M059J (cell line): ENCODE results near the gene NDFIP2. TPM values are rescaled to one million over a fixed set of nuclear protein-coding genes. Genes with fewer than 3 reads are reported as not detected.

Experiments used
- DNase-seq: peaks from one replicate; pipeline ENCODE4 v3.0.0-alpha.2; 2012; ENCODE audit warnings: low read depth
- total RNA-seq: library from RNA; depleted of rRNA; stranded (reverse); fragments of >200 nt; shearing (Covaris generic); gene quantifications from 2 replicates; pipeline ENCODE4 v1.2.3, GENCODE V29; 2014; rRNA removed

Gene NDFIP2, protein sequence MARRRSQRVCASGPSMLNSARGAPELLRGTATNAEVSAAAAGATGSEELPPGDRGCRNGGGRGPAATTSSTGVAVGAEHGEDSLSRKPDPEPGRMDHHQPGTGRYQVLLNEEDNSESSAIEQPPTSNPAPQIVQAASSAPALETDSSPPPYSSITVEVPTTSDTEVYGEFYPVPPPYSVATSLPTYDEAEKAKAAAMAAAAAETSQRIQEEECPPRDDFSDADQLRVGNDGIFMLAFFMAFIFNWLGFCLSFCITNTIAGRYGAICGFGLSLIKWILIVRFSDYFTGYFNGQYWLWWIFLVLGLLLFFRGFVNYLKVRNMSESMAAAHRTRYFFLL
- 21.7 and 36.8 TPM in 2 replicates for total RNA-seq

DNA sequence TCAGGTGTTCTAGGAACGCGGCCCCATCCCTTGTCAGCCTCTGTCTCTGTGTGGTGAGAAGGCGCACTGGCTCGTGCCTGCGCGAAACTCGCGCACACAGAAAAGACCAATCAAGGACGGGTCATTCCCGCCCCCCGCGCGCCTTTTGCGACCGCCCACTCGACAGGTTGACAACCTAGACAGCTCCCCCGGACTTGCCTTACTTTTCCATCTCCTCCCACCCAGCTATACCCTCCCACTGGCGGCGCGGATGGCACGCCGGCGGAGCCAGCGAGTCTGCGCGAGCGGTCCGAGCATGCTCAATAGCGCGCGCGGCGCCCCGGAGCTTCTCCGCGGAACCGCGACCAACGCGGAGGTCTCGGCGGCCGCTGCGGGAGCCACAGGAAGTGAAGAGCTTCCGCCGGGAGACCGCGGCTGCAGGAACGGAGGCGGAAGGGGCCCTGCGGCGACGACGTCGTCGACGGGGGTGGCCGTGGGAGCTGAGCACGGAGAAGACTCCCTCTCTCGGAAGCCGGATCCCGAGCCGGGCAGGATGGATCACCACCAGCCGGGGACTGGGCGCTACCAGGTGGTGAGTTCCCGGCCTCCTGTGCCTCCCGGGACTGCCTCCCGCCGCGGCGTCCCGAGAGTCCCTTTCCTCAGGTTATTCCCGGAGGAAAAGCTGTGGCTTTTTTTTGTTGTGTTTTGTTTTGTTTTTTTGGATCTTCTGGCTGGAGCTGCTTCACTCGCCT lies at the start of gene NDFIP2:
Gene NDFIP2, plus strand, starts transcription at position 202 of the 731 bp plus-strand sequence. Its CDS starts 49 bp downstream, at position 251.
- peak; percentile 80 for DNase-seq

DNA sequence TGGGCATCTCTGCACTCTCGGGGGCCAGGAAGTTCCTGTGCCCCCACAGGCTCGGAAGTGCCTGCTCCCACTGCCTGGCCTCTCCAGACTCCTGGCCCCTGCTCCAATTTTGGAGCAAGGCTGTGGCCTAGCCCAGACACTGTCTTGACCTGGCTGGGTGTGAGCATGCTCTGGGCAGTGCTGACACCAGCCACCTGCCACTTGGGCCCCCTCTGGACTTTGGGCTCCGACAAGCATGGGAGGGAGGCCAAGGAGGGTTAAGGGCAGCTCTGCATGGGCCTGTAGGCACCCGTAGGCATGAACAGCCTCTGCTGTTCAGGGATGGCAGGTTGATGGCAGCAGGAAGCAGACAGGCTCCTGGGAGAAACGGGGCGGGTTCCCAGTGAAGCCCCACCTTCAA lies 48.9 kb upstream of the NDFIP2 start:
- no peak for DNase-seq

DNA sequence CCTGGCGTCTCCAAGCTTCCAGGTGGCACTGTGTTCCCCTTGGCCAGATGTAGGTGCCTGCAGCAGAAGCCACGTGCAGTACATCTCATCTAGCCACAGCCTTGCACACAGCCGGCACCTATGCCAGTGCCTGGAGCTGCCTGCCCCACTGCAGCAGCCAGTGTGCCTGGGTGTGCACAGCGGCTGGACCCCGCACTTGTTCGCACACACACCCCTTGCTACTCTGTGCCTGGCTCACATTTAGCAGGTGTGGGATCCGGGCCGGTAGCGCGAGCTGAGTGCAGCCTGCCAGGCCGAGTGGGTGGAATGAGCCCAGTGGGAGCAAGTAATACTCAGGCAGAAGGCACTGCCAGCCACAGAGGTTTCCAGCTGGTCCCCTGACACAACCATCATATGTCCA lies 48.0 kb upstream of the NDFIP2 start:
- no peak for DNase-seq

DNA sequence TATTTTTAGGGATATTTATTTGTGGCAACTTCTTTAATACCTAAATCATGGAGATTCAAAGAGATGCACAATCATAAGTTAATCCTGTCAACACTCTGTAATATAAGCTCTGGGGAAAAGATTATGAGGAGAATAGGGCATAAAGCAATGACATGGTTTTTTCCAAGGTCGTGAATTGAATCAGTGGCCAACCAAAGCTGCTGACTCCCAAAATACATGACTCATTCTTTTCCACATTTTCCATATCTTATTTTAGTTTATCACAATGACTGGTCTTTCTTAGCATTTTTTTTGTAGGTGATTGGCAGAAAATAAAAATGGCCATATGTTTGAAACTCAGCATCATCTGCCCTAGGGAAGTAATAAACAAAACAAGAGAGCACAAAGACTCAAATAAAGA lies 46.4 kb upstream of the NDFIP2 start:
- DNase-seq = peak; percentile 60

DNA sequence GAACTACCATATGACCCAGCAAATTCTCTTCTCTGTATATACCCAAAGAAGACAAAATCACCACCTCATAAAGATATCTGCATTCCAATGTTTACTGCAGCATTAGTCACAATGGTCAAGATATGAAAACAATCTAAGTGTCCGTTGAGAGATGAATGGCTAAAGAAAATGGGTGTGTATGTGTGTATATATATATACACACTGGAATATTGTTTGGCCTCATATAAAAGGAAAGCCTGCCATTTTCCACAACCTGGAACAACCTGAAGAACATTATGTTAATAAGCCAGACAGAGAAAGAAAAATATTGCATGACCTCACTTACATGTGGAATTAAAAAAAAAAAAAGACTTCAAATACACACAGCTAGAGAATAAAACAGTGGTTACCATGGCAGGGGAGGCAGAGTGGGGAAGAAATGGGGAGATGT lies 45.4 kb upstream of the NDFIP2 start:
- DNase-seq = peak; percentile 69

DNA sequence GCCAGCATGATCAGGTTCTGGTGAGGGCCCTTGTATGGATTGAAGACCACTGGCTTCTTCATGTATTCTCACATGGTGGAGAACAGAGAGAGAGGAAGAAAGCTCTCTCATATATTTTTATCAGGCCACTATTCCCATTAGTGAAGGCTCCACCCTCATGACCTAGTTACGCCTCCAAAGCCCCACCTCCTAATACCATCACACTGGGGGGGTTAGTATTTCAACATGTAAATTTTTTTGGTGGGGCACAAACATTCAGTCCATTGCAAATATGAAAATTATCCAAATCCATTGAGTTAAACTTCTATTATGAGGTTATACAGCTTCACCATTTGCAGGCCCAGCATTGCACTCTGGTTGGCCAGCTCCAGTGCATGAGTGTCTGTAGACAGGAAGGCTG lies 41.7 kb upstream of the NDFIP2 start:
- DNase-seq = no peak

DNA sequence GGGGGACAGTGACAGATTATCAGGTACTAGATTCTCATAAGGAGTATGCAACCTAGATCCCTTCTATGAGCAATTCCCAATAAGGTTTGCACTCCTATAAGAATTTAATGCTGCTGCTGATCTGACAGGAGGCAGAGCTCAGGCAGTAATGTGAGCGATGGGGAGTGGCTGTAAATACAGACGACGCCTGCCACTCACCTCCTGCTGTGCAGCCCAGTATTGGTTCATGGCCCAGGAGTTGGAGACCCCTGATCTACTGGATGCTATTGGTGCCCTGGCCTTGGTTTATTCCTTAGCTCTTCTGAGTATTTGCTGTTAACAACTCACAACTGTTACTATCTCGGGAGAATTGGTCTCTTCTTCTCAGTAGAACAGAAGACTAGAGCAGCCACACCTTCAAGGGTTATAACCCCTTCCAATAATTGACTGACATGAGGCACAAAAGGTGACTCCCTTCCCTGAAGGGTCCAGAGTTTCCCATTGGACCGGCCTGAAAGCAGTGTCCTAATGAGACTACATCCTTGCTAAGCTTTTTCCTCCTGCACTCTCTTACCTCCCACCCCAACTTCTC lies 39.9 kb upstream of the NDFIP2 start:
- no peak for DNase-seq

DNA sequence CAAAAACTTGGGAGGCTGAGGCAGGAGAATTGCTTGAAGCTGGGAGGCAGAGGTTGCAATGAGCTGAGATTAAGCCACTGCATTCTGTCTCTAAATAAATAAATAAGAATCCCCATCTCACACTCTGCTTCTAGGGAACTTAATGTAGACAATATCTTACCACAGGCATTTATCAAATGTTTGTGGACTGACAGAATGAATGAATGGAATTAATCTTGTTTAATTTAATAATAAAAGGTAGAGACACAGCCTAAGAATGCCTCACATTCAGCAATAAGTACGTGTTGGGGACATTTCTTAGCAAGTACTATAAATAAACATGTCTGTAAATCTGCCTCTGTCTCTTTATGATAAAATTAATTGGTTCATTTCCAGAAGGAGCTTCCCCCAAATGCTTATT lies 38.7 kb upstream of the NDFIP2 start:
- peak; percentile 44 for DNase-seq

DNA sequence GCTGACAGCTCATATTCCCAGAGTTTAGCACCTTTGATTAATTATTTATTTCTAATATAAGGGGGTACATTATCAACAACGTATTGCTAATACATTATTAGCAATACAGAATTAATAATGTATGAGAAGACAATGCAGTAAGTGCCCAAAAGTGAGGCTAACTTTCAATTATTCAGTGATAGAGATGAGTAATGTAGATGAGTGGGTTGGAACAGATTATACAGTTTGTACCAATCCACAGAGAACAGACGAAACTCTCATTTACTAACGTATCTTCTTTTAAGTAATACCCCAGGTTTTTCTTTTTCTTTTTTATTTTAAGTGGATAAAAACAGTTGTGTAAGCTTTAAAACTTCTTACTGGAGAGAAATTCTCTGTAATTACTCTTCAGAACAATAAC lies 38.2 kb upstream of the NDFIP2 start:
- DNase-seq = no peak

DNA sequence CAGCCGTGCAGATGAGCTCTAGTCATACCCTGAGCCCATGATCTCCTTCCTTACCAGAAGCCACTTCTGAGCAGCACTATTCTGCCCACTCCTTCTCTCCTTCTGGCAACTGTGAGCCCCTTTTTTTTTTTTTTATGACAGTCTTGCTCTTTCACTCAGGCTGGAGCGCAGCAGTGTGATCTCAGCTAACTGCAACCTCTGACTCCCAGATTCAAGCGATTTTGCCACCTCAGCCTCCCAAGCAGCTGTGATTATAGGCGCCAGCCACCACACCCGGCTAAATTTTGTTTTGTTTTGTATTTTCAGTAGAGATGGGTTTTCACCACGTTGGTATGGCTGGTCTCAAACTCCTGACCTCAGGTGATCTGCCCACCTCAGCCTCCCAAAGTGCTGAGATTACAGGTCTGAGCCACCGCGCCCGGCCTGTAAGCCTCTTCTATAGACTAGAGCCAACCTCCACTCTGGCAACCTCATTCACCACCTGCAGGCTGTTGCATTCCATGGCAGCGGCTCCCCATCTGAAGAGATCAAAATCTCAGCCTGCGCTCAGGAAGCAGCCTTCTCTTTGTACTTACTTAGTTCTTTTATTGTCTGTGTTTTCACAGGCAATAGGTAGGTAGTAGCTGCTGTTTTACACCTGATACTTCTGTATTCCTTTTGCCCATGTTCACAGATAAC lies 34.8 kb upstream of the NDFIP2 start:
- no peak for DNase-seq

DNA sequence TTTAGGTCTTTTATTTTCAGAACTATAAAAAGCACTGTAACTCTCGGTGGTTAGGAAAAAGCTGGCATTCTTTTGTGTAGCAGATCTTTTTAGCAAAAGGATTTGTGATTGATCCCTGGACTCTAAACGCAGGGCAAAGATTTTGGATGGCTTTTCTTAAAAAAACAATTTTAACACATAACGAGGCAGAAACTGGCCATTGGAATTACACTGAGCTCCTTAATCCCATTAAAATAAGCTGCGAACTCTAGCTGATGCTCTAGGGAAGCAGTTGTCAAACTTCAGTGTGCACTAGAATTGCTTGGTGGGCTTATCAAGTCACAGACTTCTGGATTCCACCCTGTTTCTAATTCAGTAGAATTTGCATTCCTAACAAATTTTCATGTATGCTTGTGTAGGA lies 33.8 kb upstream of the NDFIP2 start:
- no peak for DNase-seq

DNA sequence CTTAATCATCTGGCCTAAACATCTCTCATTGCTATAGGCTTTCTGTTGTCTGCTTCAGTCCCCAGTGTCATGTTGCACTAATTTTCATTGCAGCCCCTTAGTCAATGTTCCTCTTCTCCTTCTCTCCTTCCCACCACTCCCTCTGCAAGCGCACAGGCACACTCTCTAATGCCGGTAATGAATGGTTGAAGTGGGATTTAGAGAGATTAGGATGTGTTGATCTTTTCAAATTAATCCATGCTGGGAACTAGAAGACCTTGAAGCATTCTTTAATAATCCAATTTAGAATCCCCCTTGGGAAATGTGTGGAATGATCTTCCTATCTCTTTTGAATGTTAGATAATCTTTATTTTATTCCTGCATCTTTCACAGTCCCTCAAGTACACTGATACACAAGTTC lies 33.2 kb upstream of the NDFIP2 start:
- no peak for DNase-seq

DNA sequence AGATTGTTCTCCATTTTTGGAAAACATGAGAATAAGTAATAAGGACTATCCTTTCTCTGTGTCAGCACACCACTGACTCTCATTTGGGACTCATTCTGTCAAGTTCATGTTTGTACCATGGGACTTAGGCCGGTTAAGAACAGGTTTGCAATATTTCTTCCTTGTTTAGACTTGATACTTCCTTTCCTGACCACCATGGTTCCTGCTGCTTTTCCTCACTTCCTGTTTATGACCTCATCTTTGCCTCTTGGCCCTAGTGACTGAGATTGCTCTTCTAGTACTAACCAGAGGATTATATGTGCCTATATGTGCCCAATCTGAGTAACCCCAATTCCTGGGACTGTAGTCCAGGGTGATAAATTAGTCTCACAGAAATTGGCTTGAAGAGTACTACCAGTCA lies 32.5 kb upstream of the NDFIP2 start:
- DNase-seq = peak; percentile 19

DNA sequence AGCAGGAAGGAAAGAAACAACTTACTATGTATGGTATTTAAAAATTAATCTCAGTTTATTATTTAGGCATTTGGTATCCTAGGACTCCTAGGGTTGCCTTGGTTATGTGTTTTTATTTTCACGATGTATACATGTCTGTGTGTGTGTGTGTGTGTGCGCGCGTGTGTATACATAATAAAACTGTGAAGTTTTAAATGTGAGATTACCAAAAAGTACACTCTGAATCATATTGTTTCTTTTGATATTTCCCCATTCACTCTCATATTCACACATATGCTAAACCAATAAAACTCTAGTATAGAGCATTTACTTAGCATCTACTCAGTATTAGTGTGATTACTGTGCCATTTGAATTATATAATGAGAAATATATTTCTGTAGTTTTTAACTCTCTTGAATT lies 30.8 kb upstream of the NDFIP2 start:
- no peak for DNase-seq

DNA sequence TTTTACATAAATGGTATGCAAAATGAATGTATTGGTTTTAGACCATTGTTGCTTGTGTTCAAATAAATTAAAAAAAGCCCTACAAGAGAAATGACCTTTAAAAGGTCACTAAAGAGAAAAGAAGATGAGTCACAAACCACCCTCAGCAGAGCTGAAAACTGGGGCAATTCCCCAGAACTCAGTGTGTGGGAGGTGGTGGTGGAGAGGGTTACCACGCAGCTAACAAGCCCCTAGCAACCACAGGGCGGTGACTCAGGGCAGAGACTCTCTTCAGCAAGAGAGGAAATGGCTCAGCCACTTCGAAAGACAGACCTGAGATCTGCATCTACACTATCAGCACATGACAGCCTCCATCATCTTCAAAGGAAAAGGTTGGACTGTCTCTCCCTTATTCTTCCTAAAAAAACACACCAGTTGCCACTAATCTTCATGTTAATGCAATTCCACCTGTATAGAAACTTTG lies 29.4 kb upstream of the NDFIP2 start:
- peak; percentile 94 for DNase-seq

DNA sequence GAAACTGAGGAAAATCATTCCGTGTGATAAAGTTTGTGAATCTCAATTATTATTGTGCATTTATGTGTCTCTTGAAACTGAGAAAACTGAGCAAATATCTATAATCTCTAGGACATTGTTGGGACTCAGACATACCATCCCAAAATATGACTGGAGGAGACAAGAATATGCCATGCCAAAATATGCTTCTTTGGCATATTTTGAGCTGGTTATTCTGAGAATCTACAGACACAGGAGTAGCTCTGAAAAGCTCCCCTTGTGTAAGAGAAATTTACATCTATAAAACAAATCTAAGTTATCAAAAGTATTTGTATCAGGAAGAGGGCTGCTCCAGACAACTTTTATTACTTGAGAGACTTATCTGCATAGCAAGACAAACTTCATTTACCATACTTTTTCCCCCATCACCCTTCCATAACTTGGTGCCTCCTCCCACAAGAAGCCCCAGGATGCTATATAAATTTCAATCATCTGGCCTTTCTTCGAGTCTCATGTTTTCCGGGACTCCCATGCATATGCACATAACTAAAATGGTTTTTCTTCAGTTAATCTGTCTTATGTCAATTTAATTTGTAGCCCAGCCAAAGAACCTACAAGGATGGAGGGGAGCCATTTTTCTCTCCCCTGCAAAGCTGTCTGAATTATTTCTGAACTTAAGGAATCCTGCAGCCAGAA lies 28.6 kb upstream of the NDFIP2 start:
- DNase-seq = no peak

DNA sequence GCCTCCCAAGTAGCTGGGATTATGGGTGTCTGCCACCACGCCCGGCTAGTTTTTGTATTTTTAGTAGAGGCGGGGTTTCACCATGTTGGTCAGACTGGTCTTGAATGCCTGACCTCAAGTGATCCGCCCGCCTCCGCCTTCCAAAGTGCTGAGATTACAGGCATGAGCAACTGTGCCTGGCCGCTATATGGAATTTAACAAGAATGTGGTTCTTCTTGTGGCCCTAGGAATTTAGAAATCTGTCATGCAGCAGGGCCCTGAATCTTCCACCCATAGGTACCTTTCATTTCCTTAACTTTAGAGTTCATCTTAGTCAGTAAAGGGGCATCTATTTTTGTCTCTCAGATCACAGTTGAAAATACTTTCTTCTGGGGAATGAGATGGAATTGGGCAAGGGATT lies 25.6 kb upstream of the NDFIP2 start:
- DNase-seq = peak; percentile 47

DNA sequence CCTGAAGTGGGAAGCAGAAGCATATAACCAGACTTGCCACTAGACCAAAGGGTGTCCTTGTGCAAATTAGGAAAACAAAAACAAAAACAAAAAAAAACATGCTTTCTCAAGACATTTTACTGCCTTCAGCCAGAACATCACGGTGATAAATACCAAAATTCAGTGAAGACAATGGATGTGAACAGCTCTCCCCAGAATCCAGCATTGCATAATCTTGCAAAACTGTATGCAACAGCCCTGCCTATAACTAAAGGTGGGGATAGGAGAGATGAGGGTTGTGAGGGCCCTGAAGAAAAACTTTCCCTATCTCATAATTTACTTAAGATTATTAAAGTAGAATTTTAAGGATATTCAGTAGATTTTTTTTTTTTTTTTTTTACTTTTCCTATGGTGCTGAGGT lies 24.9 kb upstream of the NDFIP2 start:
- no peak for DNase-seq

DNA sequence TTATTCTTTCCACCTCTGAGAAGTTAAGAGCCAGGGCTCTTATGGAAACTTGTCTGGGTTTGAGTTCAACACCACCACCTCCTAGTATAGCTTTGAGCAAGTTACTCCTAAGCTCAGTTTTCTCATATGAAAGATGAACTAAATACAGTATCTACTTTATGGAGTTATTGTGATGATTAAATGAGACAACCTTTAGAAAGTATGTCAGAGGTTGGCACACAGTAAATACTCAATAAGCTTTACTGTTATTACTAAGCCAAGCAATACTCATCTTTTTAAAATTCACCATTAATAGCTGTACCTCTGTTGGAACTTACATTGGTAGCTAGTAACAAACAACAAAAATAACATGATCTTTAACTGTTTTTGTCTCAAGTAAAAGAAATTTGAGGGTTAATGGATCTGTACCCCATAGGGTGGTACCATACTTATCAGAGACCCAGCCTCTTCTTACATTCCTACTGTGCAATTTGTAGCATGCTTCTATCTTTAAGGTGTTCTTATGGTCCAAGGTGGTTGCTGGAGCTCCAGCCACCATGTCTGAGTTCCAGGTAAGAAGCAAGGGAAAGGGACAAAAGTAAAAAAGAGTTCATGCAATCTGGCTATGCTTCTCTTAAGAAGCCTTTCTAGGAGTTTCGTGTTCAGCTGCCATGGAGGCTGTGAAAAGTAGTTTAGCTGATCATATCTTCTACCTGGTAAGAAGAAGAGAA lies 24.1 kb upstream of the NDFIP2 start:
- DNase-seq = no peak

DNA sequence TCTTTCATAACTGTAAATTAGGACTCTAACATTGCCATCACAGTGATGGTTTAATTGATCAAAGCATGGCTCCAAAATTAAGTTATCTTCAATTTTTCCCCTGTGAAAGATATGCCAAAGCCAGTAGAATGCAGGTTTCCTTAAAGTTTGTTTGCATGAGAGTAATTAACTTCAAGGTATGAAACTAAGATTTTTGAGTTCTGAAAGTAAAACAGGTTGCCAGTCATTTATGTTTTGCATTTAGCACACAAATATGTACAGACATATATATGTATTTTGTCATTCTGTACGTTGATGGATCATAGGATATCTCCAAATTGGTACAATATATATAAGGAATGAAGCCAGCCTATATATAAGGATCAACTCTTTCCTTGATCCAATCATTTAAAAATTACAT lies 23.6 kb upstream of the NDFIP2 start:
- no peak for DNase-seq

DNA sequence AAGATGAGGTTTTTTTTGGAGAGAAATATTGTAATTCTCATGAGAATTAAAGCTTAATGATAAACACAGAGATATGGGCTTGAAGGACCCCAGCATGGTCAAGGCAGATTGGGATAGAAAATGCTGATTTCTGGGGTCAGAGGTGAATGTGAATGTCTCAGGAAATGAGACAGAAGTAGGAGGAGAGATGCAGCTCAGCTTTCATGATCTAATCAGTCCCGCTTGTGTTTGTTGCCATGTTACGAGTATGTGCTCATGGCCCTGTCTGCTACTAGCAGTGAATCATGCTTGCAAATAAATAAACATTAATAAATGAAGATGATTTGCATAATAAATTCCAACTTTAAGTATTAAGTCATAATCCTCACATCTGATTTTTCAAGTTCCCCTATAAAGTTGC lies 23.0 kb upstream of the NDFIP2 start:
- peak; percentile 90 for DNase-seq
